ENCODE data around the gene ITGAL. TPM values are rescaled to one million over a fixed set of nuclear protein-coding genes. Genes with fewer than 3 reads are reported as not detected.

Gene ITGAL
- total and polyA plus RNA-seq, 8 donors: 2.9 to 60.2 (median 5.6) TPM

DNA sequence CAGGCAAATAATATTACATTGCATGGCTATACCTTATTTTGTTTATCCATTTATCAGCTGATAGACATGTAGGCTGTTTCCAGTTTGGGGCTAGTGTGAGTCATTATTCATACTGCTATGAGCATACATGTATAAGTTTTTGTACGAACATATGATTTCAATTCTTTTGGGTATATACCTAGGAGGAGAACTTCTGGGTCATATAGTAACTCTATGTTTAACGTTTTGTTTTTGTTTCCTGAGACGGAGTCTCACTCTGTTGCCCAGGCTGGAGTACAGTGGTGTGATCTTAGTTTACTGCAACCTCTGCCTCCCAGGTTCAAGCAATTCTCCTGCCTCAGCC lies 2.4 kb upstream of the ITGAL start:
- Histone ChIP-seq H3K4me1 (peaks cover 0 to 58% of the 10 kb centered on the region in 2 donors), H3K4me3 (no peak overlapping the region), H3K27me3 (peaks cover 0 to 37% of the 10 kb centered on the region in 2 donors), H3K27ac (peak overlapping the region in 1 of 2 donors; percentile 88), H3K36me3 (no peaks in the 10 kb centered on the region), H3K9me3 (no peaks in the 10 kb centered on the region)
- ATAC-seq: no peak
- DNase-seq: no peak
- TF ChIP-seq, protein P1, sequence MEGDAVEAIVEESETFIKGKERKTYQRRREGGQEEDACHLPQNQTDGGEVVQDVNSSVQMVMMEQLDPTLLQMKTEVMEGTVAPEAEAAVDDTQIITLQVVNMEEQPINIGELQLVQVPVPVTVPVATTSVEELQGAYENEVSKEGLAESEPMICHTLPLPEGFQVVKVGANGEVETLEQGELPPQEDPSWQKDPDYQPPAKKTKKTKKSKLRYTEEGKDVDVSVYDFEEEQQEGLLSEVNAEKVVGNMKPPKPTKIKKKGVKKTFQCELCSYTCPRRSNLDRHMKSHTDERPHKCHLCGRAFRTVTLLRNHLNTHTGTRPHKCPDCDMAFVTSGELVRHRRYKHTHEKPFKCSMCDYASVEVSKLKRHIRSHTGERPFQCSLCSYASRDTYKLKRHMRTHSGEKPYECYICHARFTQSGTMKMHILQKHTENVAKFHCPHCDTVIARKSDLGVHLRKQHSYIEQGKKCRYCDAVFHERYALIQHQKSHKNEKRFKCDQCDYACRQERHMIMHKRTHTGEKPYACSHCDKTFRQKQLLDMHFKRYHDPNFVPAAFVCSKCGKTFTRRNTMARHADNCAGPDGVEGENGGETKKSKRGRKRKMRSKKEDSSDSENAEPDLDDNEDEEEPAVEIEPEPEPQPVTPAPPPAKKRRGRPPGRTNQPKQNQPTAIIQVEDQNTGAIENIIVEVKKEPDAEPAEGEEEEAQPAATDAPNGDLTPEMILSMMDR (IDR thresholded peaks at IDR 0.05): no peak
- intact Hi-C loops (cut with DNase I): no loop called here

DNA sequence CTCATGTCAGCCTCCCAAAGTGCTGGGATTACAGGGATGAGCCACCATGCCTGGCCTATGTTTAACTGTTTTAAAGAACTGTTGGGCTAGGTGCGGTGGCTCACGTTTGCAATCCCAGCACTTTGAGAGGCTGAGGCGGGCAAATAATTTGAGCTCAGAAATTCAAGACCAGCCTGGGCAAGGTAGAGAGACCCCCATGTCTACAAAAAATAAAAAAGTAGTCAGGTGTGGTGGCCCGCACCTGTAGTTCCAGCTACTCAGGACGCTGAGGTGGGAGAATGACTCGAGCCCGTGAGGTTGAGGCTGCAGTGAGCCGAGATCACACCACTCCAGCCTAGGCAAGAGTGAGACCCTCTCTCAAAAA lies 1.9 kb upstream of the ITGAL start:
- H3K27me3 ChIP-seq: peaks cover 0 to 42% of the 10 kb centered on the region in 2 donors
- H3K9me3 ChIP-seq: no peaks in the 10 kb centered on the region
- DNase-seq (no peak), ATAC-seq (no peak)
- H3K36me3 ChIP-seq: peaks cover 0 to 1% of the 10 kb centered on the region in 2 donors
- no peak overlapping the region for H3K4me3 ChIP-seq
- peaks cover 0 to 60% of the 10 kb centered on the region in 2 donors for H3K4me1 ChIP-seq
- H3K27ac ChIP-seq: peak overlapping the region in 1 of 2 donors; percentile 88
- TF ChIP-seq, protein P1 (IDR thresholded peaks at IDR 0.05): no peak
- intact Hi-C loops (cut with DNase I): no loop called here

GRCh38 chr16:30473231-30474073 lies 910 bp downstream of the ITGAL start:
- ATAC-seq (peak; percentile 42), DNase-seq (peak in 2 of 4 donors; percentile 53 to 90)
- H3K4me3 ChIP-seq: peak overlapping the region; percentile 1 to 55
- H3K9me3 ChIP-seq: no peaks in the 10 kb centered on the region
- TF ChIP-seq, protein P1 (IDR thresholded peaks at IDR 0.05): no peak
- peaks cover 0 to 7% of the 10 kb centered on the region in 2 donors for H3K36me3 ChIP-seq
- intact Hi-C loops (cut with DNase I): no loop called here
- H3K27me3 ChIP-seq: peaks cover 0 to 51% of the 10 kb centered on the region in 2 donors
- peak overlapping the region; percentile 48 to 88 for H3K27ac ChIP-seq
- peaks cover 0 to 60% of the 10 kb centered on the region in 2 donors for H3K4me1 ChIP-seq

DNA sequence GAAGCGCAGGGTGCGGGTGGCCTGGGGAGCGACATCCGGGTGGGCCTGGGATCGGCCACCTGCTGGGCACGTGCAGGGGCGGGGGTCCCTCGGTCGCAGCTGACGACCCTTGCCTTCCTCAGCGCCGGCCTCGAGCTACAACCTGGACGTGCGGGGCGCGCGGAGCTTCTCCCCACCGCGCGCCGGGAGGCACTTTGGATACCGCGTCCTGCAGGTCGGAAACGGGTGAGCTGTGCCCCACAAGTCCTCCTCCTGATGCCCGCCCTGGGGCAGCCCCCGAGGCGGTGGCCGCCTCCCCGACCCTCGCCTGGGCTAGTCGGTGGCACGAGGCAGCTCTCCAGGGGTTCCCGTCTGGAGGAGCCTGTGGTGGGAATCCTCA lies 1.5 kb downstream of the ITGAL start:
- no peaks in the 10 kb centered on the region for H3K9me3 ChIP-seq
- peaks cover 0 to 55% of the 10 kb centered on the region in 2 donors for H3K4me1 ChIP-seq
- peak overlapping the region in 1 of 2 donors; percentile 88 for H3K27ac ChIP-seq
- H3K36me3 ChIP-seq: peaks cover 0 to 10% of the 10 kb centered on the region in 2 donors
- no peak for ATAC-seq
- peak in 1 of 4 donors; percentile 81 for DNase-seq
- peak overlapping the region in 1 of 2 donors; percentile 55 for H3K4me3 ChIP-seq
- H3K27me3 ChIP-seq: peaks cover 0 to 51% of the 10 kb centered on the region in 2 donors
- TF ChIP-seq, protein P1 (IDR thresholded peaks at IDR 0.05): no peak
- intact Hi-C loops (cut with DNase I): no loop called here

DNA sequence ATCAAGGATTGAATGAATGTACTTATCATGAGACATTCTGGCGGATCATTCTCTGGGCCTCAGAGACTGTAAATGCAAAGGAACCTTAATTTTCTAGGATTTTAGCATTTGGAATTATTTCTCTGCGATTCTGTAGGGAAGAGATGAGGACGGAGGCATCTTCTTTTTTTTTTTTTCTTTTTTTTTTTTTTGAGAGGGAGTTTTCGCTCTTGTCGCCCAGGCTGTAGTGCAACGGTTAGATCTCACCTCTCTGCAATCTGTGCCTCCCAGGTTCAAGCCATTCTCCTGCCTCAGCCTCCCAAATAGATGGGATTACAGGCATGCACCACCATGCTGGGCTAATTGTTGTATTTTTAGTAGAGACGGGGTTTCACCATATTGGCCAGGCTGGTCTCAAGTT lies 2.1 kb downstream of the ITGAL start:
- peak overlapping the region in 1 of 2 donors; percentile 55 for H3K4me3 ChIP-seq
- intact Hi-C loops (cut with DNase I): no loop called here
- TF ChIP-seq, protein P1 (IDR thresholded peaks at IDR 0.05): no peak
- H3K9me3 ChIP-seq: no peaks in the 10 kb centered on the region
- ATAC-seq: no peak
- peaks cover 0 to 14% of the 10 kb centered on the region in 2 donors for H3K36me3 ChIP-seq
- H3K27ac ChIP-seq: peak overlapping the region in 1 of 2 donors; percentile 88
- DNase-seq: no peak
- H3K4me1 ChIP-seq: peaks cover 0 to 50% of the 10 kb centered on the region in 2 donors
- peaks cover 0 to 51% of the 10 kb centered on the region in 2 donors for H3K27me3 ChIP-seq
